Testis (tissue), 3 donors: ENCODE data around the gene MED12L. TPM values are rescaled to one million over a fixed set of nuclear protein-coding genes. Genes with fewer than 3 reads are reported as not detected.

ENCODE experiments used
- DNase-seq: peaks from one replicate; pipeline ENCODE4 v3.0.0-alpha.2; 2019
- H3K27ac ChIP-seq, 2 donors: fragments of 200-600 bp; sonication (generic); one replicate each; pipeline ENCODE4 v1.5.1; 2019
- H3K27me3 ChIP-seq: fragments of 200-600 bp; sonication (generic); one replicate; pipeline ENCODE4 v1.5.1; 2019
- H3K36me3 ChIP-seq: fragments of 200-600 bp; sonication (generic); one replicate; pipeline ENCODE4 v1.5.1; 2017; ENCODE audit warnings: low read depth; ENCODE audit errors: missing control alignments
- H3K4me1 ChIP-seq: fragments of 200-600 bp; sonication (generic); one replicate; pipeline ENCODE4 v1.5.1; 2019
- H3K4me3 ChIP-seq, 2 donors: fragments of 200-600 bp; sonication (generic); one replicate each; pipeline ENCODE4 v1.5.1; 2017 to 2019
- H3K9me3 ChIP-seq: fragments of 200-600 bp; sonication (generic); one replicate; pipeline ENCODE4 v1.5.1; 2017
- CTCF ChIP-seq, 3 experiments: fragments of 450-650 bp in 2 of 3; fragments of 200-600 bp in 1 of 3; sonication (generic) in 1 of 3; IDR thresholded peaks; one replicate each; pipeline ENCODE4 v1.5.1; 2016 to 2019; ENCODE audit warnings: antibody characterized with exemption in 3 of 3, mild to moderate bottlenecking in 2 of 3, moderate library complexity in 1 of 3
- POLR2A ChIP-seq: fragments of 450-650 bp; IDR thresholded peaks from one replicate; pipeline ENCODE4 v1.6.1; 2017; ENCODE audit warnings: antibody characterized with exemption, mild to moderate bottlenecking, moderate library complexity
- WGBS, 2 donors: methylation state at CpG; one replicate each; pipeline ENCODE4 v1.1.5; 2018; 5-methylcytosine and 5-hydroxymethylcytosine counted together
- intact Hi-C: fragments of 100-400 bp; cut with DNase I; formaldehyde crosslinking; loops from one replicate; pipeline ENCODE4 v1.15.1; 2023; ENCODE audit warnings: low total_unique reads
- polyA plus RNA-seq: library from polyadenylated mRNA; stranded (reverse); fragments of 350-450 nt; fragmentation: Illumina TruSeq; extraction: RNeasy Lipid Tissue Mini Kit (QIAGEN cat#74804); gene quantifications from one replicate; pipeline ENCODE4 v1.2.3, GENCODE V29; 2014; ENCODE audit warnings: low read depth, low replicate concordance; ENCODE audit not compliant: insufficient read depth
- total RNA-seq, 2 donors: library from RNA; depleted of rRNA; stranded (reverse); fragments of >200 nt; gene quantifications; one replicate each; pipeline ENCODE4 v1.2.3, GENCODE V29; 2016

MED12L gene
- total and polyA plus RNA-seq, 3 donors from 2014 or later: 10.3 to 18.5 (median 10.4) TPM

DNA sequence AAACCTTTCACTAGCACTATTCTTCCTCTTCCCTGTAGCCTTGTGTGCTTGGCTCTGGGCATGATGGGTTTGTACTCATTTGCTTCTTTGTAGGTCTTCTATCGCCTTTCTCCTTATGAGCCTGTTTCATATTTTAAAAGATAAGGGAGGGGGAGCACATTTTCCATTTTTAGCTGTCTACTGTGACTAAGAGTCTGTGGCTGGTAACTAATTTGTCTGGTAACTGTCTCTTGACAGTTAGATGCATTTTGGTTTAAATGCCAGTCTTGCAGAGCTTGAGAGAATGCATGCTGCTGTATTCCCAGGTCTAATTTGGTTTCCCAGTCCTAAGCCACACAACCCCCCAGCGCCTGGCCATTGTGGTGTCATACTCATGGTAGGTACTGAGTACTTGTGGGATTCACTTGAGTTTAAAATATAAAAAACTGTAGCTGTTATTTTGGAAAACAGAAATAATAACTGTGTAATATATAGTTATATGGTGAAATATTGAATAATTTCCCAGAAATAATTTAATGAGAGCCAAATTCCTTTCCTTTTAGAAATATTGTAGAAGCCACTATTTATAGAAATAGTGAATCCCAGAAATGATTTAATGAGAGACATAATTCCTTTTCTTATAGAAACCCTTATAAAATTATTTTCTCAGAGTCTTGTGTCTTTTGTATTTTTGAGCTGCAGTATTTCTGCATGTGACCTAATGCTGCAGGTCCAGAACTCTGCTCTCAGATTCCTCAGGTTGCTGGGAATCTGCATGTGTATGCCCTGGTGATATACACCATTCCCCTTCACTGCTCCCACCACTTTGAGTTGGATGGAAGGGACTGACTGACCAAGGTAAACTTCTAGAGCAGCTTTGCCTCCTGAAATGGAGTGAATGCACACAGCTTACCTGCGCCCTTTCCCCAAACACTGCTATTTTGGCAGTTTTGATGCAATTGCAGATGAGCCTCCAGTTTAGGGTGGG lies 131.5 kb downstream of the MED12L start:
- Histone ChIP-seq H3K4me3 (no peak overlapping the region), H3K36me3 (no peaks in the 10 kb centered on the region), H3K9me3 (no peaks in the 10 kb centered on the region), H3K27me3 (no peaks in the 10 kb centered on the region), H3K4me1 (no peaks in the 10 kb centered on the region), H3K27ac (no peak overlapping the region)
- DNase-seq: no peak
- 75 to 84% methylated on average over 3 of the region's 3 CpGs for WGBS, 2 donors
- TF ChIP-seq POLR2A (no peak), CTCF (IDR thresholded peaks at IDR 0.05) (no peak)
- intact Hi-C loops: no loop called here

- intact Hi-C loops: no loop called here
- 30 to 52% methylated on average over 1 of the region's 1 CpG for WGBS, 2 donors
- Histone ChIP-seq H3K9me3 (no peaks in the 10 kb centered on the region), H3K27ac (no peak overlapping the region), H3K4me1 (no peaks in the 10 kb centered on the region), H3K36me3 (no peaks in the 10 kb centered on the region), H3K4me3 (no peak overlapping the region), H3K27me3 (no peaks in the 10 kb centered on the region)
- TF ChIP-seq POLR2A: no peak
- TF ChIP-seq CTCF (IDR thresholded peaks at IDR 0.05): no peak
- no peak for DNase-seq
Observed at GRCh38 chr3:151218136-151218535, 132.7 kb downstream of the MED12L start.

DNA sequence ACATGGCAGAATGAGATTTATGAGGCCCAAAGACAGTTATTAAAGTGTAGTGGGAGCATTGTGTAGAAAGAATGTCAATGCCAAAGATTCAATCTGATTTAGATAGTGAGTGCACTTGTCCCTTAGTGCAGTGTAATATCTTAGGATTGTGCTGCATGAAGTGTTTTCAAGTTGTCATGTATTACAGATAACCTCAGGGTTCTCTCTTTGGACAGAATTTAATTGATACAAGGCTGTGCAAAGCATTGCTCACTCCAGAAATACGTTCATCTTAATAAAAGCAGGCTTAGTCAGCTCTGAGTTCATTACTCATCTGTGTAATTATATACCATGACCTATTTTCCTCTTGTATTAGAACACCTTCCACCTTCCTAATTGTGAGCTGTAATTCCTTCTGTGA lies 133.6 kb downstream of the MED12L start:
- H3K4me1 ChIP-seq: no peaks in the 10 kb centered on the region
- TF ChIP-seq CTCF (IDR thresholded peaks at IDR 0.05): no peak
- TF ChIP-seq POLR2A: no peak
- intact Hi-C loops: no loop called here
- H3K27me3 ChIP-seq: no peaks in the 10 kb centered on the region
- H3K4me3 ChIP-seq: no peak overlapping the region
- 66 to 73% methylated on average over 1 of the region's 1 CpG for WGBS, 2 donors
- H3K9me3 ChIP-seq: no peaks in the 10 kb centered on the region
- H3K36me3 ChIP-seq: no peaks in the 10 kb centered on the region
- no peak overlapping the region for H3K27ac ChIP-seq
- DNase-seq: no peak

DNA sequence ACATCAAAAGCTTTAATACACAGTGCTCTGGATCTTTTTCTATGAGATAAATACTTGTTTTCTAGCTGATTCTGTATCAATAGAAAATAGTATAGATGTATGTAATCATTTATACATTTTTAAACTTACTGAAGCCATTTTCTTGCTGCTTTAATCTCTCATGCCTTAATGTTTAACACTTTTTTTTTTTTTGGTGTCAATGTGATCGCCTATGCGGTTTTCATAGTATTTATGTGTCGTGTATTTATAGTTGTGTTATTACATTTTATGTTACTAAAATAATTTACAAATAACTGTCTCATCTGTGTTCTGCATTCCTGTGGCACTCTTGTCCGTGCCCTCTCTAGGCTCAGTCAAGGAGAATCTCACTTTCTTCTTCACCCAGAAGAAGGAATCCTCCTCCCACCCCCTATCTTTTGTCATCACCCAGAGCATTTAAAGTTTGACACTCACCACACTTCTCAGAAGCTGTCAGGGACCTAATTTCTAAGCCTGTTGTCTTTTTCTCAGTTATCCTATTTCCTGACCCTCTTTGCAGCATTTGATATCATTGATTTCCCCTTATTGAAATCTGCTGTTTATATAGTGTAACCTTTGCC lies 138.9 kb downstream of the MED12L start:
- H3K36me3 ChIP-seq: no peaks in the 10 kb centered on the region
- WGBS, 2 donors: 91 to 92% methylated on average over 4 of the region's 4 CpGs
- TF ChIP-seq CTCF (IDR thresholded peaks at IDR 0.05) (no peak), POLR2A (no peak)
- no peak overlapping the region for H3K4me3 ChIP-seq
- intact Hi-C loops: no loop called here
- peaks cover 16% of the 10 kb centered on the region for H3K4me1 ChIP-seq
- no peak for DNase-seq
- no peaks in the 10 kb centered on the region for H3K9me3 ChIP-seq
- no peak overlapping the region for H3K27ac ChIP-seq
- no peaks in the 10 kb centered on the region for H3K27me3 ChIP-seq
